ENCODE results near the gene RIPOR3.
"Not testable (repeated sequence)": the region's sequence is repeated elsewhere in the genome, so short reads cannot be mapped to it uniquely, and the experiment has no call there.

Gene RIPOR3

GRCh38 chr20:50679753-50680104 lies 11.6 kb downstream of the RIPOR3 start:
- no peak for DNase-seq (ENCODE audit: low read depth)

- no peak for DNase-seq (ENCODE audit: low read depth)
Observed at GRCh38 chr20:50678169-50678898, 13.0 kb downstream of the RIPOR3 start.

- no peak for DNase-seq (ENCODE audit: low read depth)
Observed at GRCh38 chr20:50676858-50677257, 14.5 kb downstream of the RIPOR3 start.

- DNase-seq (ENCODE audit: low read depth): not testable (repeated sequence)
Observed at GRCh38 chr20:50676377-50676731, 15.0 kb downstream of the RIPOR3 start.

- peak; percentile 35 for DNase-seq (ENCODE audit: low read depth)
Observed at GRCh38 chr20:50675671-50676376, 15.5 kb downstream of the RIPOR3 start.

GRCh38 chr20:50674138-50674825 lies 17.1 kb downstream of the RIPOR3 start:
- DNase-seq (ENCODE audit: low read depth): no peak

GRCh38 chr20:50673466-50674137 lies 17.7 kb downstream of the RIPOR3 start:
- DNase-seq (ENCODE audit: low read depth): no peak

- no peak for DNase-seq (ENCODE audit: low read depth)
Observed at GRCh38 chr20:50673146-50673465, 18.2 kb downstream of the RIPOR3 start.

GRCh38 chr20:50672400-50673145 lies 18.8 kb downstream of the RIPOR3 start:
- no peak for DNase-seq (ENCODE audit: low read depth)

GRCh38 chr20:50671626-50672025 lies 19.7 kb downstream of the RIPOR3 start:
- DNase-seq (ENCODE audit: low read depth): no peak

- not testable (repeated sequence) for DNase-seq (ENCODE audit: low read depth)
Observed at GRCh38 chr20:50671010-50671409, 20.3 kb downstream of the RIPOR3 start.

- DNase-seq (ENCODE audit: low read depth): peak; percentile 59
Observed at GRCh38 chr20:50670126-50670862, 21.0 kb downstream of the RIPOR3 start.

- DNase-seq (ENCODE audit: low read depth): no peak
Observed at GRCh38 chr20:50668798-50669197, 22.5 kb downstream of the RIPOR3 start.

- DNase-seq (ENCODE audit: low read depth): no peak
Observed at GRCh38 chr20:50668326-50668725, 23.0 kb downstream of the RIPOR3 start.

- DNase-seq (ENCODE audit: low read depth): no peak
Observed at GRCh38 chr20:50666709-50667298, 24.5 kb downstream of the RIPOR3 start.

GRCh38 chr20:50664254-50664653 lies 27.1 kb downstream of the RIPOR3 start:
- DNase-seq (ENCODE audit: low read depth): no peak

GRCh38 chr20:50663095-50663821 lies 28.1 kb downstream of the RIPOR3 start:
- peak; percentile 55 for DNase-seq (ENCODE audit: low read depth)

- no peak for DNase-seq (ENCODE audit: low read depth)
Observed at GRCh38 chr20:50659975-50660670, 31.2 kb downstream of the RIPOR3 start.

GRCh38 chr20:50658804-50659380 lies 32.5 kb downstream of the RIPOR3 start:
- no peak for DNase-seq (ENCODE audit: low read depth)

Data from ELR (cell line).